ENCODE measurements around the gene TADA2A.

DNA sequence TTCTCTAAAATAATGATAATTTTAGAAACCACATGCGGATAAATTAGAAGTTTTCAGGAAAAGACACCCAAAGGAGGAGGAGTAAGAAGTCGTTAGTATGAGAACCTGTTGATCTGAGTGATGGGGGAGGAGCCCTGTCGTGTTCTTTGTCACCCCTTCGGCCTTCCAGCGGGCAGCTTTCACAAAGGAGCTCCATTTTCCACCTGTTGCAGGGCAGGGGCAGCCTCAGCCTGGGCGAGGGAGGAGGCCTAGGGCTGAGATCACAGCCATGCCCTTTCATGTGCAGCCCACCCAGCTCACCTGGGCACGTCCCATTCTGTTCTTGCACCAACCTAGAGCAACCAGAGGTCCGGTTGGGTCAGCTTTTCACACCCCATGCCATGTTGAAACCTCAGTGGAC is 88.3 kb downstream of the TADA2A start:
- TF ChIP-seq, protein P1, sequence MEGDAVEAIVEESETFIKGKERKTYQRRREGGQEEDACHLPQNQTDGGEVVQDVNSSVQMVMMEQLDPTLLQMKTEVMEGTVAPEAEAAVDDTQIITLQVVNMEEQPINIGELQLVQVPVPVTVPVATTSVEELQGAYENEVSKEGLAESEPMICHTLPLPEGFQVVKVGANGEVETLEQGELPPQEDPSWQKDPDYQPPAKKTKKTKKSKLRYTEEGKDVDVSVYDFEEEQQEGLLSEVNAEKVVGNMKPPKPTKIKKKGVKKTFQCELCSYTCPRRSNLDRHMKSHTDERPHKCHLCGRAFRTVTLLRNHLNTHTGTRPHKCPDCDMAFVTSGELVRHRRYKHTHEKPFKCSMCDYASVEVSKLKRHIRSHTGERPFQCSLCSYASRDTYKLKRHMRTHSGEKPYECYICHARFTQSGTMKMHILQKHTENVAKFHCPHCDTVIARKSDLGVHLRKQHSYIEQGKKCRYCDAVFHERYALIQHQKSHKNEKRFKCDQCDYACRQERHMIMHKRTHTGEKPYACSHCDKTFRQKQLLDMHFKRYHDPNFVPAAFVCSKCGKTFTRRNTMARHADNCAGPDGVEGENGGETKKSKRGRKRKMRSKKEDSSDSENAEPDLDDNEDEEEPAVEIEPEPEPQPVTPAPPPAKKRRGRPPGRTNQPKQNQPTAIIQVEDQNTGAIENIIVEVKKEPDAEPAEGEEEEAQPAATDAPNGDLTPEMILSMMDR (IDR thresholded peaks at IDR 0.05; ENCODE audit: low read depth, low read length), result no peak
- TF ChIP-seq EZH2phosphoT487 (IDR thresholded peaks at IDR 0.05; ENCODE audit: low read depth), result no peak
